ENCODE results near the gene DDX17. TPM values are rescaled to one million over a fixed set of nuclear protein-coding genes. Genes with fewer than 3 reads are reported as not detected.

DDX17 gene
- total RNA-seq, 1 experiment from 2014 or later: 399 TPM

DNA sequence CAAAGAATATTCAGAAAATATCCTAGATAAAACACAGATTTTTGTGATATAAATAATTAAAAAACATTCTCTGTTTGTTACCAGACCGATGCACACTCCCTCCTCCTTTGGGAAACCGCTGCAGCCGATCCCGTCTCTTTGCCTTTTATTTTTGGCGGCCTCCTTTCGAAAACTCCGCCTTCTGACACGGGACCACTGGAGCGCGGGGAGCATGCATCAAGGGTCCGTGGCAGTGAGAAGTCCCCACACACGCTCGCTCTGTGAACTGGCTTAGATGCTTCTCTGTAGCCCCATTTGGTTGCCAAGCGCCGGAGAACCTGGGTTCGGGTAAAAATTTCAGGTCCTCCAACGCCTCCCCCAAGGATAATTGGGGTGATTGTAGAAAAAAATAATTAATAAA lies 17.0 kb downstream of the DDX17 start:
- Mint-ChIP-seq H3K27me3 (ENCODE audit: low read depth) (no peaks in the 10 kb centered on the region), H3K9me3 (no peaks in the 10 kb centered on the region), H3K4me3 (no peak overlapping the region), H3K36me3 (peaks cover 91% of the 10 kb centered on the region), H3K4me1 (peaks cover 34% of the 10 kb centered on the region), H3K27ac (peak overlapping the region; percentile 91; the same call in 1 of the 2 replicates)
- CTCF ChIA-PET: no interaction called here
- no peak for TF ChIP-seq GABPB1 (CRISPR knock-in tag; IDR thresholded peaks at IDR 0.05)
- no peak for TF ChIP-seq OVOL2 (CRISPR knock-in tag; IDR thresholded peaks at IDR 0.05; ENCODE audit: borderline replicate concordance)
- TF ChIP-seq, protein P1, sequence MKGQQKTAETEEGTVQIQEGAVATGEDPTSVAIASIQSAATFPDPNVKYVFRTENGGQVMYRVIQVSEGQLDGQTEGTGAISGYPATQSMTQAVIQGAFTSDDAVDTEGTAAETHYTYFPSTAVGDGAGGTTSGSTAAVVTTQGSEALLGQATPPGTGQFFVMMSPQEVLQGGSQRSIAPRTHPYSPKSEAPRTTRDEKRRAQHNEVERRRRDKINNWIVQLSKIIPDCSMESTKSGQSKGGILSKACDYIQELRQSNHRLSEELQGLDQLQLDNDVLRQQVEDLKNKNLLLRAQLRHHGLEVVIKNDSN (CRISPR knock-in tag; IDR thresholded peaks at IDR 0.05): no peak
- ATAC-seq (no peak), DNase-seq (ENCODE audit: low spot score) (no peak)
- POLR2A ChIA-PET: no interaction called here

DNA sequence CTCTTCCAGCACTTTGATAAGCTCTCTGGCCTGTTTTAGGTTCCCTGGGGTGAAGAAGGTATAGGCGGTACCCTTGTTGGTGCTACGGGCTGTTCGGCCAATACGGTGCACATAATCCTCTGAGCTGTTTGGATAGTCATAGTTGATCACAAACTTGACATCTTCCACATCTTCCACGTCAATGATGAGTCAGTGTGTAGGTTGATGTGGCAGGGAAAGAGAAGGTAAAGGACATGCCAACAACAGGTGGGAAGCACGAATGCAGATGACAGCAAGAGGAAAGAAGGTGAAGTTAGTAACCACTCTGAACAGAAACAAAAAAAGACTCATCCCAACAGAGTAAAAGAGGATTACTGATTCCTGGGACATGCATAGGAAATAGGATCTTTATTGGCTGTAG lies 18.2 kb downstream of the DDX17 start:
- DNase-seq (ENCODE audit: low spot score) (no peak), ATAC-seq (no peak)
- Mint-ChIP-seq H3K4me3 (no peak overlapping the region), H3K27me3 (ENCODE audit: low read depth) (no peaks in the 10 kb centered on the region), H3K36me3 (peaks cover 91% of the 10 kb centered on the region), H3K9me3 (no peaks in the 10 kb centered on the region), H3K27ac (peak overlapping the region; percentile 79), H3K4me1 (peaks cover 26% of the 10 kb centered on the region)
- CTCF ChIA-PET: no interaction called here
- TF ChIP-seq ZNF232 (CRISPR knock-in tag; IDR thresholded peaks at IDR 0.05) (no peak), JAZF1 (CRISPR knock-in tag; IDR thresholded peaks at IDR 0.05) (no peak), GABPB1 (CRISPR knock-in tag; IDR thresholded peaks at IDR 0.05) (no peak), ZNF263 (CRISPR knock-in tag; IDR thresholded peaks at IDR 0.05; ENCODE audit: low read depth) (no peak), FOXJ3 (CRISPR knock-in tag; IDR thresholded peaks at IDR 0.05; ENCODE audit: borderline replicate concordance) (no peak), SMAD3 (CRISPR knock-in tag; IDR thresholded peaks at IDR 0.05; ENCODE audit: borderline replicate concordance) (no peak), ATF1 (CRISPR knock-in tag; IDR thresholded peaks at IDR 0.05) (no peak), ZNF121 (CRISPR knock-in tag; IDR thresholded peaks at IDR 0.05) (no peak), NFATC4 (CRISPR knock-in tag; IDR thresholded peaks at IDR 0.05) (no peak), ZNF423 (CRISPR knock-in tag; IDR thresholded peaks at IDR 0.05) (no peak), CREB1 (CRISPR knock-in tag; IDR thresholded peaks at IDR 0.05) (no peak)
- TF ChIP-seq, protein P2, sequence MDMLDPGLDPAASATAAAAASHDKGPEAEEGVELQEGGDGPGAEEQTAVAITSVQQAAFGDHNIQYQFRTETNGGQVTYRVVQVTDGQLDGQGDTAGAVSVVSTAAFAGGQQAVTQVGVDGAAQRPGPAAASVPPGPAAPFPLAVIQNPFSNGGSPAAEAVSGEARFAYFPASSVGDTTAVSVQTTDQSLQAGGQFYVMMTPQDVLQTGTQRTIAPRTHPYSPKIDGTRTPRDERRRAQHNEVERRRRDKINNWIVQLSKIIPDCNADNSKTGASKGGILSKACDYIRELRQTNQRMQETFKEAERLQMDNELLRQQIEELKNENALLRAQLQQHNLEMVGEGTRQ (CRISPR knock-in tag; IDR thresholded peaks at IDR 0.05): no peak
- TF ChIP-seq, protein P3, sequence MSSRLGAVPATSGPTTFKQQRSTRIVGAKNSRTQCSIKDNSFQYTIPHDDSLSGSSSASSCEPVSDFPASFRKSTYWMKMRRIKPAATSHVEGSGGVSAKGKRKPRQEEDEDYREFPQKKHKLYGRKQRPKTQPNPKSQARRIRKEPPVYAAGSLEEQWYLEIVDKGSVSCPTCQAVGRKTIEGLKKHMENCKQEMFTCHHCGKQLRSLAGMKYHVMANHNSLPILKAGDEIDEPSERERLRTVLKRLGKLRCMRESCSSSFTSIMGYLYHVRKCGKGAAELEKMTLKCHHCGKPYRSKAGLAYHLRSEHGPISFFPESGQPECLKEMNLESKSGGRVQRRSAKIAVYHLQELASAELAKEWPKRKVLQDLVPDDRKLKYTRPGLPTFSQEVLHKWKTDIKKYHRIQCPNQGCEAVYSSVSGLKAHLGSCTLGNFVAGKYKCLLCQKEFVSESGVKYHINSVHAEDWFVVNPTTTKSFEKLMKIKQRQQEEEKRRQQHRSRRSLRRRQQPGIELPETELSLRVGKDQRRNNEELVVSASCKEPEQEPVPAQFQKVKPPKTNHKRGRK (CRISPR knock-in tag; IDR thresholded peaks at IDR 0.05; ENCODE audit: borderline replicate concordance): no peak
- TF ChIP-seq, protein P4, sequence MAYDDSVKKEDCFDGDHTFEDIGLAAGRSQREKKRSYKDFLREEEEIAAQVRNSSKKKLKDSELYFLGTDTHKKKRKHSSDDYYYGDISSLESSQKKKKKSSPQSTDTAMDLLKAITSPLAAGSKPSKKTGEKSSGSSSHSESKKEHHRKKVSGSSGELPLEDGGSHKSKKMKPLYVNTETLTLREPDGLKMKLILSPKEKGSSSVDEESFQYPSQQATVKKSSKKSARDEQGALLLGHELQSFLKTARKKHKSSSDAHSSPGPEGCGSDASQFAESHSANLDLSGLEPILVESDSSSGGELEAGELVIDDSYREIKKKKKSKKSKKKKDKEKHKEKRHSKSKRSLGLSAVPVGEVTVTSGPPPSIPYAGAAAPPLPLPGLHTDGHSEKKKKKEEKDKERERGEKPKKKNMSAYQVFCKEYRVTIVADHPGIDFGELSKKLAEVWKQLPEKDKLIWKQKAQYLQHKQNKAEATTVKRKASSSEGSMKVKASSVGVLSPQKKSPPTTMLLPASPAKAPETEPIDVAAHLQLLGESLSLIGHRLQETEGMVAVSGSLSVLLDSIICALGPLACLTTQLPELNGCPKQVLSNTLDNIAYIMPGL (CRISPR knock-in tag; IDR thresholded peaks at IDR 0.05): no peak
- POLR2A ChIA-PET: no interaction called here

DNA sequence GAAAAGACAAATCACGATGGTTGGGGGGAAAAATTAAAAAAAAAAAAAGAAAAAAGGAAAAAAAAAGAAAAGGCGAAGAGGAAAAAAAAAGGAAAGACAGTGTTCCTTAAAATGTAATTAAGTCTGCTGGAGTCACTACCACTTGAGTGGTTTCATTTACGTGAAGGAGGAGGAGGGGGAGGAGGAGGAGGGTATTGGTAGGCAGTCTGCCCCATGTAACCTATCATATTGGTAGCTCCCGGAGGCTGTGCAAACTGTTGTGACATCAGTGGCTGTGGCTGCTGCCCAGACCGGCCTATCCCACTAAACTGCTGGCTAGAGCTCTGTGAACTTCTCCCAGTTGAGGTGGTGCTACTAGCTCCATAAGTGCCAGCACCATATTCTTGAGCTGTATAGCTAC lies 20.3 kb downstream of the DDX17 start:
- POLR2A ChIA-PET: interaction anchor here (0.7 kb wide), 1 partner anchor 51 kb away, joined by 3 read pairs; no protein-coding TSS in a partner anchor
- Mint-ChIP-seq H3K36me3 (peaks cover 91% of the 10 kb centered on the region), H3K4me3 (no peak overlapping the region), H3K27ac (peak overlapping the region; percentile 68), H3K9me3 (no peaks in the 10 kb centered on the region), H3K4me1 (peaks cover 19% of the 10 kb centered on the region), H3K27me3 (ENCODE audit: low read depth) (no peaks in the 10 kb centered on the region)
- ATAC-seq (peak; percentile 51; the same call in 1 of the 2 replicates), DNase-seq (ENCODE audit: low spot score) (no peak)
- CTCF ChIA-PET: interaction anchor here (0.6 to 1.9 kb wide), 4 partner anchors 9 to 271 kb away, joined by 3 to 9 read pairs (median 4); no protein-coding TSS in a partner anchor
- TF ChIP-seq, protein P5, sequence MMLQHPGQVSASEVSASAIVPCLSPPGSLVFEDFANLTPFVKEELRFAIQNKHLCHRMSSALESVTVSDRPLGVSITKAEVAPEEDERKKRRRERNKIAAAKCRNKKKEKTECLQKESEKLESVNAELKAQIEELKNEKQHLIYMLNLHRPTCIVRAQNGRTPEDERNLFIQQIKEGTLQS (CRISPR knock-in tag; conservative IDR thresholded peaks at IDR 0.05): no peak
- no peak for TF ChIP-seq FOXK1 (CRISPR knock-in tag; IDR thresholded peaks at IDR 0.05)
- TF ChIP-seq TEAD1 (CRISPR knock-in tag; IDR thresholded peaks at IDR 0.05): no peak
- TF ChIP-seq, protein P6, sequence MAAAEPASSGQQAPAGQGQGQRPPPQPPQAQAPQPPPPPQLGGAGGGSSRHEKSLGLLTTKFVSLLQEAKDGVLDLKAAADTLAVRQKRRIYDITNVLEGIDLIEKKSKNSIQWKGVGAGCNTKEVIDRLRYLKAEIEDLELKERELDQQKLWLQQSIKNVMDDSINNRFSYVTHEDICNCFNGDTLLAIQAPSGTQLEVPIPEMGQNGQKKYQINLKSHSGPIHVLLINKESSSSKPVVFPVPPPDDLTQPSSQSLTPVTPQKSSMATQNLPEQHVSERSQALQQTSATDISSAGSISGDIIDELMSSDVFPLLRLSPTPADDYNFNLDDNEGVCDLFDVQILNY (CRISPR knock-in tag; IDR thresholded peaks at IDR 0.05): no peak
- TF ChIP-seq, protein P7, sequence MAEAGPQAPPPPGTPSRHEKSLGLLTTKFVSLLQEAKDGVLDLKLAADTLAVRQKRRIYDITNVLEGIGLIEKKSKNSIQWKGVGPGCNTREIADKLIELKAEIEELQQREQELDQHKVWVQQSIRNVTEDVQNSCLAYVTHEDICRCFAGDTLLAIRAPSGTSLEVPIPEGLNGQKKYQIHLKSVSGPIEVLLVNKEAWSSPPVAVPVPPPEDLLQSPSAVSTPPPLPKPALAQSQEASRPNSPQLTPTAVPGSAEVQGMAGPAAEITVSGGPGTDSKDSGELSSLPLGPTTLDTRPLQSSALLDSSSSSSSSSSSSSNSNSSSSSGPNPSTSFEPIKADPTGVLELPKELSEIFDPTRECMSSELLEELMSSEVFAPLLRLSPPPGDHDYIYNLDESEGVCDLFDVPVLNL (CRISPR knock-in tag; IDR thresholded peaks at IDR 0.05; ENCODE audit: borderline replicate concordance, low read depth): no peak
- TF ChIP-seq, protein P8, sequence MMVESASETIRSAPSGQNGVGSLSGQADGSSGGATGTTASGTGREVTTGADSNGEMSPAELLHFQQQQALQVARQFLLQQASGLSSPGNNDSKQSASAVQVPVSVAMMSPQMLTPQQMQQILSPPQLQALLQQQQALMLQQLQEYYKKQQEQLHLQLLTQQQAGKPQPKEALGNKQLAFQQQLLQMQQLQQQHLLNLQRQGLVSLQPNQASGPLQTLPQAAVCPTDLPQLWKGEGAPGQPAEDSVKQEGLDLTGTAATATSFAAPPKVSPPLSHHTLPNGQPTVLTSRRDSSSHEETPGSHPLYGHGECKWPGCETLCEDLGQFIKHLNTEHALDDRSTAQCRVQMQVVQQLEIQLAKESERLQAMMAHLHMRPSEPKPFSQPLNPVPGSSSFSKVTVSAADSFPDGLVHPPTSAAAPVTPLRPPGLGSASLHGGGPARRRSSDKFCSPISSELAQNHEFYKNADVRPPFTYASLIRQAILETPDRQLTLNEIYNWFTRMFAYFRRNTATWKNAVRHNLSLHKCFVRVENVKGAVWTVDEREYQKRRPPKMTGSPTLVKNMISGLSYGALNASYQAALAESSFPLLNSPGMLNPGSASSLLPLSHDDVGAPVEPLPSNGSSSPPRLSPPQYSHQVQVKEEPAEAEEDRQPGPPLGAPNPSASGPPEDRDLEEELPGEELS (CRISPR knock-in tag; IDR thresholded peaks at IDR 0.05): no peak
- TF ChIP-seq NR3C1 (CRISPR knock-in tag; conservative IDR thresholded peaks at IDR 0.05; ENCODE audit: low read depth): no peak
- no peak for TF ChIP-seq NR1H2 (CRISPR knock-in tag; IDR thresholded peaks at IDR 0.05)
- TF ChIP-seq ZNF263 (CRISPR knock-in tag; IDR thresholded peaks at IDR 0.05; ENCODE audit: low read depth): no peak

Measured in WTC11 (cell line).